Mononuclear cell (primary cell): ENCODE measurements around the gene PLXNA2. TPM values are rescaled to one million over a fixed set of nuclear protein-coding genes. Genes with fewer than 3 reads are reported as not detected.

Experiments used
- H3K27me3 ChIP-seq: 2 replicates; pipeline ENCODE4 v1.6.0; 2011; ENCODE audit warnings: low read length, control low read depth; ENCODE audit not compliant: insufficient read depth
- H3K4me1 ChIP-seq: 2 replicates; pipeline ENCODE4 v1.5.1; 2011; ENCODE audit warnings: mild to moderate bottlenecking, low read length, control low read depth; ENCODE audit not compliant: insufficient read depth
- H3K4me3 ChIP-seq: 2 replicates; pipeline ENCODE4 v1.5.1; 2011; ENCODE audit warnings: mild to moderate bottlenecking, low read length, moderate library complexity
- H3K9me3 ChIP-seq: 2 replicates; pipeline ENCODE4 v1.5.1; 2011; ENCODE audit warnings: low read depth, mild to moderate bottlenecking, control low read depth, low read length
- total RNA-seq: library from RNA; depleted of rRNA; stranded (reverse); fragments of >200 nt; gene quantifications from one replicate; pipeline ENCODE4 v1.2.3, GENCODE V29; 2012

Gene PLXNA2
- total RNA-seq, 1 donor = 2.6 TPM

DNA sequence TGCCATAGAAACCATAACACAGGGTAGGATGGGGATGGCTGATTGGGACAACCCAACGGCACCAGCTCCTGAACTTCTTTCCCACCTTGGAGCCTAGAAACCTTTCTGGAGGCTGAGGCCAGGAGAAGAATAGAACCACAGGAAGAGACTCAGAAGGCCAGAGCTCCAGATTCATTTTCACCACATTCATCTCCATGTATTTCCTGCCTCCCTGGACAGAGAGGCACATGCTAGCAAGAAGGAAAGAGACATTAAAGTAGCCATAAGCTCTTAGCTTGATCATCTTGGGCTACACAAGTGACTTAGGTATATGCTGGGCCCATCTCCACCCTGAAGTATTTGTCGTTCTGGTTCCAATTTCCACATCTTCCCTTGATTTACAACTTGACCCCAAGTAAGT is 44.1 kb downstream of the PLXNA2 start:
- no peaks in the 10 kb centered on the region for H3K9me3 ChIP-seq
- H3K27me3 ChIP-seq = no peaks in the 10 kb centered on the region
- no peak overlapping the region for H3K4me3 ChIP-seq
- no peaks in the 10 kb centered on the region for H3K4me1 ChIP-seq

- Histone ChIP-seq H3K9me3 (no peaks in the 10 kb centered on the region), H3K4me1 (no peaks in the 10 kb centered on the region), H3K27me3 (no peaks in the 10 kb centered on the region), H3K4me3 (no peak overlapping the region)
Observed at GRCh38 chr1:208198236-208198635, 45.9 kb downstream of the PLXNA2 start.

GRCh38 chr1:208194944-208195343 is 49.2 kb downstream of the PLXNA2 start:
- H3K9me3 ChIP-seq = no peaks in the 10 kb centered on the region
- H3K4me3 ChIP-seq = no peak overlapping the region
- H3K4me1 ChIP-seq = no peaks in the 10 kb centered on the region
- H3K27me3 ChIP-seq = no peaks in the 10 kb centered on the region

DNA sequence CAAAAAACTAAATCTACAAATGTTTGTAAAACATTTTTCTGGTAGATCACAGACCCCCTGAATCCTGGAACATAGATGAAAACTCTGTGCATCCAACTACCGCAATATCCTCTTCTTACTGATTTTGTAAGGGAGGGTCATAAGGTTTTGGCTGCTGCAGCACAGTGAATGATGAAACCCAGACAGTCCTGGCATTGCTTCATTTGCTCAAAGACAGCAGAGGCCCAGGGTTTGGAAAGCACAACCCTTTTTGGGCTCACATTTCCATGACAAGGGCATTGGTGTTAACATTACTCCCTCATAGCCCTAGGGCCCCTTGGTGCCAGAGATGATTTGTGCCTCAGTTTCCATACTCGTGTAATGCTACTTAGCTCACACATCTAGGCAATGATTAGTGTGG is 51.2 kb downstream of the PLXNA2 start:
- no peaks in the 10 kb centered on the region for H3K4me1 ChIP-seq
- no peaks in the 10 kb centered on the region for H3K27me3 ChIP-seq
- H3K4me3 ChIP-seq = no peak overlapping the region
- H3K9me3 ChIP-seq = no peaks in the 10 kb centered on the region

DNA sequence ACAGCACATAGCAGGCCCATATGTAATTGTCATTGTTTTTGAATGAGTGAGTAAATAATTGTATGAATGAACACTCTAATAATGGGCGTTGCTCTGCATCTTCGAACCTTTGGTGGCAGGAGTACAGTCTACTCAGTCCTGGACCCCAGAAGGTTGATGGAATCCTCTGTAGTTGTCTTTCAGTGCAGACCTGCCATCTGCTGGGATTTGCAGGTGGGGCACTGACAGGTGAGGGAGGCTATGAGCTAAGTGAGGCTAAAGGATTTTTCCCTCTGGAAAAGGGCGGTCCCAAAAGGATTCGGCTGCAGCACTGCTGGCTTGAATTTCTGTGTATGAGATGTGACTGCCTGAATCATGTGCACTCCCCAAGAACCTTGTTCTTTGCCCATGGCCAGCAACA is 53.4 kb downstream of the PLXNA2 start:
- Histone ChIP-seq H3K27me3 (no peaks in the 10 kb centered on the region), H3K4me1 (peaks cover 6% of the 10 kb centered on the region), H3K4me3 (no peak overlapping the region), H3K9me3 (no peaks in the 10 kb centered on the region)

DNA sequence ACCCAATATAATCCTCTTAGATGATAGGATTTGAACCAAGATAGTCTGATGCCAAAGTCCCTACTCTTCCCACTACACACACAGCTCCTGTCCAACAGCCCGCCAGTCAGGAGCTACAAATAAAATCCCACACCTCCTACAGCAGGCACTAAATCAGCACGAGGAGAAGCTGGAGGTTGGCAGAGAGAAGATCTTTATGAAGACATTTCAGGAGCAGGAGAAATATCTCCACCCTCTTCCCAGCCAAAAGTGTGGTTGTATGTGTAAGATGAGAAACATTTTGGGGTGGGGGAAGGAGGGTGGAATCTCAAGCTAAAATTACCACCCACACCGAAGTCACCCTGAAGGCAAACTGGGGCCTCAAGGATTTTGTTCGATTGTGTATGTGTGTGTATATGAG is 54.5 kb downstream of the PLXNA2 start:
- no peaks in the 10 kb centered on the region for H3K27me3 ChIP-seq
- peaks cover 11% of the 10 kb centered on the region for H3K4me1 ChIP-seq
- no peaks in the 10 kb centered on the region for H3K9me3 ChIP-seq
- H3K4me3 ChIP-seq = no peak overlapping the region

GRCh38 chr1:208189183-208189582 is 55.0 kb downstream of the PLXNA2 start:
- Histone ChIP-seq H3K4me3 (no peak overlapping the region), H3K27me3 (no peaks in the 10 kb centered on the region), H3K4me1 (peaks cover 16% of the 10 kb centered on the region), H3K9me3 (no peaks in the 10 kb centered on the region)

GRCh38 chr1:208188607-208189006 is 55.6 kb downstream of the PLXNA2 start:
- H3K4me3 ChIP-seq = no peak overlapping the region
- no peaks in the 10 kb centered on the region for H3K27me3 ChIP-seq

GRCh38 chr1:208187499-208188041 is 56.6 kb downstream of the PLXNA2 start:
- Histone ChIP-seq H3K27me3 (no peaks in the 10 kb centered on the region), H3K4me3 (no peak overlapping the region), H3K9me3 (no peaks in the 10 kb centered on the region), H3K4me1 (peaks cover 17% of the 10 kb centered on the region)

More at GRCh38 chr1:208188607-208189006, 55.6 kb downstream of the PLXNA2 start:
- H3K4me1 ChIP-seq = peaks cover 17% of the 10 kb centered on the region
- no peaks in the 10 kb centered on the region for H3K9me3 ChIP-seq

GRCh38 chr1:208185801-208186231 is 58.4 kb downstream of the PLXNA2 start:
- Histone ChIP-seq H3K4me3 (no peak overlapping the region), H3K27me3 (no peaks in the 10 kb centered on the region), H3K9me3 (no peaks in the 10 kb centered on the region), H3K4me1 (peaks cover 17% of the 10 kb centered on the region)

DNA sequence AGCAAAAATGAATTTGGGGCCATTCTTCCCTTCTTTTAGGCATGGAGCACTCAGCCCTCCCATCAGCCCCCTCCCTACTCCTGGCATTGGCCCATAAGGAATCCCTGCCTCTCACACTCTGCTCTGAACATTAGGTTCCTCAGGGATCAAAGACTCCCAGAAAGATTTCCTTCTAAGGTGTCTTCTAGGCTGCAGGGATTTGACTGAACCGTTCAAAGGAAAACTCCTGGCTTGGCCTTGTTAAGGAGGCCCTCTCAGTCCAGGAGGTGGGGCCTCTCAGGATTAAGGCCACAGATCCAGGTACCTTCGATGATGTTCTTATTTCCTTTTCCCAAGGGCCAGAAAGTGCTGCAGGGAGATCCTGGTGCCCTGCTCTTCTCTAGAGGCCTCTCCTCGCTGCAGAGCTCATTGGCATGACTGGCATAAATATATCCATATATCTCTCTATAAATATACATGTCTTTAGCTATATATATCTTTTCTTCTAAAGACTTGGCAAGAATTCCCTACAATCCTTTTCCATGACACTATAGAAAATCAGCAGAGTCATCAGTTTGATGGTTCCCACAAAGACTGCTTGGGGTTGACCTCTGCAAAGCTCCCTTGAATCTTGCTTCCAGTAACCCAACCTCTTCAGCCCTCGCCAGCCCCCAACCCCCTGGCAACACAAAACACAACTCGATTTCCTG is 59.1 kb downstream of the PLXNA2 start:
- Histone ChIP-seq H3K4me3 (no peak overlapping the region), H3K9me3 (no peaks in the 10 kb centered on the region), H3K4me1 (peaks cover 17% of the 10 kb centered on the region), H3K27me3 (no peaks in the 10 kb centered on the region)

DNA sequence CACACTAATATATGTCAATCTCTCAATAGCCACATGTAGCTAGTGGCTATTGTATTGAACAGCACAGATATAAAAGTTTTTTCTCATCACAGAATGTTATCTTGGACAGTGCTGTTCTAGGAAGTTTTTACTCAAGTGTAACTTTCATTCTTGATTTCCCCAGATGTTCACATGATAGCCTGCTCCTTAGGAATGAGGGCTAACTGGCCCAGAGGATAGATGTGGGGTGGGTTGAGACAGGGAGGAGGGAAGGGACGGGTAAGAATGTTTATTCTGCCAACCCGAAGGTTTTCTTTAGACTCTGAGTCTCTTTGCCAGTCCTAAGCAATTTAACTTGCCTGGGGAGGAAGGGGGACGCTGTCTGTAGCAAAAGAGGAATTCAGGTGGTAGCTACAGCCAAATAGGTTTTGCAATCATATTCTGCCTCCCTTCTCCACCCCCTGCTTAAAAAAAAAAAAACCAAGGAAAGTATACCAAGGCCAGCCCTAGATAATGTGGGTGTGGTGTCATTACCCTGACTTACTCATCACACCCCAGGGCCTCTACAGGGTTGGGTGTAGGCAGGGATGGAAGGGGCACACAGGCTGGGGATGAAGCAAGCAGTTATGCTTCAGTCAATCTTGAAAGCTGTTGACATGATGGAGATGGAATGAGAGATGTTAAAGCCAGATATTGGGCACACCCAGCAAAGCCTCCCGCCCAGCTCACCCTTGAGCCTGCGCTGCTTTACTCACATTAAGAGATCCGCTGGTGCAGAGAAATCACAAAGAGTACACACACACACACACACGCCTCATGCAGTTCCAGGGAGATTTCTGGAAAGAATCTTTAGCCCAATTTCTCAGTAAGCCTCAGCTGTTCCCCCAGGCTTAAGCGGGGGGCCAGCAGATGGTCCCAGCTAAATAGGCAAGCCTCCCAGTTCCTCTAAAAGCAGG is 59.9 kb downstream of the PLXNA2 start:
- Histone ChIP-seq H3K4me3 (no peak overlapping the region), H3K27me3 (no peaks in the 10 kb centered on the region), H3K9me3 (no peaks in the 10 kb centered on the region), H3K4me1 (peaks cover 17% of the 10 kb centered on the region)

- H3K4me1 ChIP-seq = peaks cover 17% of the 10 kb centered on the region
- H3K9me3 ChIP-seq = no peaks in the 10 kb centered on the region
- no peaks in the 10 kb centered on the region for H3K27me3 ChIP-seq
- no peak overlapping the region for H3K4me3 ChIP-seq
Observed at GRCh38 chr1:208182880-208183645, 61.1 kb downstream of the PLXNA2 start.

DNA sequence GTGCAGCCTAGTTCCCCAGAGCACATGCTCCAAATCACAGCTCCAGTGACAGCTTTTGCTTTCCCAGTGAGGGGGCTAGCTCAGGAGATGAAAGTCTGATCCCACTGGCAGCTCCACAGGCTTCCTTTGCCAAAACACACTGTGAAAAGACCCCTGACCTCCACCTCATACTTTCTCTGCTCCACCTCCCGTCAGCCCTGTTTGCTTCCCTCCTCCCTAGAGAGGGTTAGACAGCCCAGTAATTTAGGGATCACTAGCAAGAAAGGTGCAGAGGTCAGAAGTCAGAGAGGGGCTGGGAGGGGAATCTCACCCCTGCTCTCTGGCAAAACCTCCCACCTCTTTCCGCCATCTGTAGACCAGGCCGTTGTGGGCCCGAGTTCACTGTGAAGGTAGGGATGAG is 62.8 kb downstream of the PLXNA2 start:
- H3K4me3 ChIP-seq = no peak overlapping the region
- no peaks in the 10 kb centered on the region for H3K27me3 ChIP-seq
- peaks cover 10% of the 10 kb centered on the region for H3K4me1 ChIP-seq
- no peaks in the 10 kb centered on the region for H3K9me3 ChIP-seq

GRCh38 chr1:208180421-208180820 is 63.8 kb downstream of the PLXNA2 start:
- Histone ChIP-seq H3K27me3 (no peaks in the 10 kb centered on the region), H3K4me3 (no peak overlapping the region), H3K9me3 (no peaks in the 10 kb centered on the region), H3K4me1 (peaks cover 10% of the 10 kb centered on the region)
